Skeletal muscle tissue (tissue), 4 donors: ENCODE results near the gene PPL. TPM values are rescaled to one million over a fixed set of nuclear protein-coding genes. Genes with fewer than 3 reads are reported as not detected.

ENCODE experiments used
- H3K27ac ChIP-seq: one replicate; pipeline ENCODE4 v1.7.0; 2013; ENCODE audit warnings: mild to moderate bottlenecking, low read depth, low read length, inconsistent platforms
- H3K27me3 ChIP-seq, 3 donors: one replicate each; pipeline ENCODE4 v1.7.0; 2013; ENCODE audit warnings: low read length in 3 of 3; ENCODE audit not compliant: control insufficient read depth in 3 of 3, insufficient read depth in 3 of 3
- H3K36me3 ChIP-seq, 3 donors: one replicate each; pipeline ENCODE4 v1.7.0; 2013; ENCODE audit warnings: low read length in 3 of 3; ENCODE audit not compliant: control insufficient read depth in 3 of 3, insufficient read depth in 3 of 3
- H3K4me1 ChIP-seq, 3 donors: one replicate each; pipeline ENCODE4 v1.7.0; 2013; ENCODE audit warnings: low read length in 3 of 3, mild to moderate bottlenecking in 3 of 3; ENCODE audit not compliant: control insufficient read depth in 3 of 3, insufficient read depth in 3 of 3
- H3K4me3 ChIP-seq, 3 donors: one replicate each; pipeline ENCODE4 v1.7.0; 2013; ENCODE audit warnings: low read length in 3 of 3
- H3K9ac ChIP-seq, 3 donors: one replicate each; pipeline ENCODE4 v1.7.0; 2013; ENCODE audit warnings: low read length in 3 of 3, mild to moderate bottlenecking in 3 of 3, moderate library complexity in 2 of 3, low read depth in 1 of 3
- H3K9me3 ChIP-seq, 3 donors: one replicate each; pipeline ENCODE4 v1.7.0; 2013; ENCODE audit warnings: low read length in 3 of 3; ENCODE audit not compliant: control insufficient read depth in 3 of 3
- total RNA-seq: library from RNA; depleted of rRNA; stranded (reverse); fragments of >200 nt; gene quantifications from one replicate; pipeline ENCODE4 v1.2.3, GENCODE V29; 2014
- donor health status: Osteomylitis.

PPL gene
- total RNA-seq, 1 donor from 2014 or later: 1.6 TPM

- H3K36me3 ChIP-seq: peaks cover 81 to 86% (median 84%) of the 10 kb centered on the region in 3 donors
- H3K9me3 ChIP-seq: no peaks in the 10 kb centered on the region
- H3K4me3 ChIP-seq: no peak overlapping the region
- no peak overlapping the region for H3K9ac ChIP-seq
- peaks cover 3 to 10% (median 5%) of the 10 kb centered on the region in 3 donors for H3K4me1 ChIP-seq
- no peak overlapping the region for H3K27ac ChIP-seq
- no peaks in the 10 kb centered on the region for H3K27me3 ChIP-seq
Measured at GRCh38 chr16:4882633-4883285, 54.2 kb downstream of the PPL start.

- H3K4me1 ChIP-seq: peaks cover 3 to 10% (median 5%) of the 10 kb centered on the region in 3 donors
- peaks cover 82 to 87% (median 86%) of the 10 kb centered on the region in 3 donors for H3K36me3 ChIP-seq
- no peak overlapping the region for H3K4me3 ChIP-seq
- no peaks in the 10 kb centered on the region for H3K27me3 ChIP-seq
- H3K9me3 ChIP-seq: no peaks in the 10 kb centered on the region
- no peak overlapping the region for H3K9ac ChIP-seq
- H3K27ac ChIP-seq: no peak overlapping the region
Measured at GRCh38 chr16:4882000-4882632, 54.8 kb downstream of the PPL start.

GRCh38 chr16:4880006-4880580 is 56.9 kb downstream of the PPL start:
- Histone ChIP-seq H3K27ac (no peak overlapping the region), H3K9ac (no peak overlapping the region), H3K9me3 (no peaks in the 10 kb centered on the region), H3K27me3 (no peaks in the 10 kb centered on the region), H3K4me1 (peaks cover 8 to 15% (median 11%) of the 10 kb centered on the region in 3 donors), H3K36me3 (peaks cover 78 to 88% (median 86%) of the 10 kb centered on the region in 3 donors), H3K4me3 (no peak overlapping the region)

GRCh38 chr16:4879049-4879448 is 57.9 kb downstream of the PPL start:
- Histone ChIP-seq H3K4me1 (peaks cover 18 to 21% (median 18%) of the 10 kb centered on the region in 3 donors), H3K9me3 (no peaks in the 10 kb centered on the region), H3K27ac (no peak overlapping the region), H3K9ac (no peak overlapping the region), H3K4me3 (no peak overlapping the region), H3K36me3 (peaks cover 77 to 87% (median 86%) of the 10 kb centered on the region in 3 donors), H3K27me3 (no peaks in the 10 kb centered on the region)

GRCh38 chr16:4877380-4877685 is 59.6 kb downstream of the PPL start:
- Histone ChIP-seq H3K36me3 (peaks cover 75 to 90% (median 84%) of the 10 kb centered on the region in 3 donors), H3K4me3 (no peak overlapping the region)

GRCh38 chr16:4876646-4877379 is 60.1 kb downstream of the PPL start:
- peaks cover 75 to 92% (median 85%) of the 10 kb centered on the region in 3 donors for H3K36me3 ChIP-seq
- H3K4me3 ChIP-seq: no peak overlapping the region
- H3K27ac ChIP-seq: no peak overlapping the region

More at GRCh38 chr16:4877380-4877685, 59.6 kb downstream of the PPL start:
- no peaks in the 10 kb centered on the region for H3K9me3 ChIP-seq
- H3K27me3 ChIP-seq: no peaks in the 10 kb centered on the region
- H3K4me1 ChIP-seq: peaks cover 15 to 18% (median 18%) of the 10 kb centered on the region in 3 donors
- H3K9ac ChIP-seq: no peak overlapping the region
- H3K27ac ChIP-seq: no peak overlapping the region

GRCh38 chr16:4874666-4875065 is 62.3 kb downstream of the PPL start:
- H3K9me3 ChIP-seq: no peaks in the 10 kb centered on the region
- H3K36me3 ChIP-seq: peaks cover 71 to 89% (median 81%) of the 10 kb centered on the region in 3 donors
- peaks cover 25 to 26% (median 25%) of the 10 kb centered on the region in 3 donors for H3K4me1 ChIP-seq
- H3K27me3 ChIP-seq: no peaks in the 10 kb centered on the region
- H3K9ac ChIP-seq: peak overlapping the region in 1 of 3 donors; percentile 12
- H3K27ac ChIP-seq: no peak overlapping the region
- no peak overlapping the region for H3K4me3 ChIP-seq

More at GRCh38 chr16:4876646-4877379, 60.1 kb downstream of the PPL start:
- Histone ChIP-seq H3K9me3 (no peaks in the 10 kb centered on the region), H3K4me1 (peaks cover 12 to 18% (median 14%) of the 10 kb centered on the region in 3 donors), H3K27me3 (no peaks in the 10 kb centered on the region), H3K9ac (peak overlapping the region in 1 of 3 donors; percentile 25)

- Histone ChIP-seq H3K27me3 (no peaks in the 10 kb centered on the region), H3K9me3 (no peaks in the 10 kb centered on the region), H3K4me3 (no peak overlapping the region), H3K27ac (no peak overlapping the region), H3K36me3 (peaks cover 63 to 86% (median 72%) of the 10 kb centered on the region in 3 donors), H3K4me1 (peaks cover 26 to 37% (median 34%) of the 10 kb centered on the region in 3 donors), H3K9ac (no peak overlapping the region)
Measured at GRCh38 chr16:4873091-4873490, 63.9 kb downstream of the PPL start.

GRCh38 chr16:4871071-4871470 is 65.9 kb downstream of the PPL start:
- Histone ChIP-seq H3K36me3 (peaks cover 47 to 75% (median 57%) of the 10 kb centered on the region in 3 donors), H3K9me3 (no peaks in the 10 kb centered on the region), H3K27me3 (no peaks in the 10 kb centered on the region)

More at GRCh38 chr16:4871071-4871470, 65.9 kb downstream of the PPL start:
- H3K9ac ChIP-seq: peak overlapping the region in 1 of 3 donors; percentile 16
- no peak overlapping the region for H3K4me3 ChIP-seq
- H3K27ac ChIP-seq: no peak overlapping the region
- peaks cover 26 to 40% (median 34%) of the 10 kb centered on the region in 3 donors for H3K4me1 ChIP-seq
